Endothelial cell of umbilical vein (primary cell): ENCODE measurements around the gene SERPINB4. TPM values are rescaled to one million over a fixed set of nuclear protein-coding genes. Genes with fewer than 3 reads are reported as not detected.

Experiments used
- BruUV-seq: library from RNA; stranded (reverse); fragments of 400-500 nt; replicated peaks from 2 replicates; lab custom pipeline; 2021; lab: Mats Ljungman, UMichigan
- CTCF ChIA-PET: fragments of 300-600, 350-600 bp; sonication (Branson Sonifier 250); formaldehyde crosslinking; loops from one replicate; lab custom pipeline; 2021; ENCODE audit warnings: antibody characterized with exemption, inconsistent platforms; lab: Charles Lee
- POLR2A ChIA-PET: fragments of 300-600, 350-600 bp; sonication (Branson Sonifier 250); formaldehyde crosslinking; loops from one replicate; lab custom pipeline; 2021; ENCODE audit warnings: antibody characterized with exemption, inconsistent platforms; lab: Charles Lee
- DNase-seq: peaks from one replicate; pipeline ENCODE4 v3.0.0-alpha.2; 2011; ENCODE audit warnings: low read depth, low spot score
- FAIRE-seq: peaks from 2 replicates; lab custom pipeline; 2011; peaks lifted over from hg19 to GRCh38; lab: Jason Lieb, UNC
- H2AFZ ChIP-seq: 2 replicates; pipeline ENCODE4 v1.6.0; 2012; ENCODE audit warnings: low read depth, low read length, control low read depth, inconsistent platforms
- H3K27ac ChIP-seq: 2 replicates; pipeline ENCODE4 v1.5.1; 2011; ENCODE audit warnings: low read depth, mild to moderate bottlenecking, control low read depth, low read length, moderate library complexity; ENCODE audit not compliant: insufficient read depth
- H3K27me3 ChIP-seq, 2 experiments: 2 replicates each; pipeline versions ENCODE4 v1.6.0 to v1.6.1; 2011; ENCODE audit warnings: low read length in 2 of 2, mixed read lengths in 1 of 2; ENCODE audit not compliant: control insufficient read depth in 2 of 2, insufficient read depth in 2 of 2
- H3K36me3 ChIP-seq, 2 experiments: 2 replicates in 1 of 2; 3 replicates in 1 of 2; pipeline ENCODE4 v1.5.1; 2011; ENCODE audit warnings: low read length in 2 of 2, mild to moderate bottlenecking in 1 of 2, moderate library complexity in 1 of 2; ENCODE audit not compliant: control insufficient read depth in 2 of 2, insufficient read depth in 2 of 2; ENCODE audit errors: extremely low read depth in 1 of 2
- H3K4me1 ChIP-seq: 3 replicates; pipeline ENCODE4 v1.5.1; 2011; ENCODE audit warnings: mild to moderate bottlenecking, low read length; ENCODE audit not compliant: control insufficient read depth, insufficient read depth; ENCODE audit errors: extremely low read depth
- H3K4me2 ChIP-seq: 2 replicates; pipeline ENCODE4 v1.6.1; 2011; ENCODE audit warnings: low read length, control low read depth, mixed read lengths; ENCODE audit not compliant: insufficient read depth
- H3K4me3 ChIP-seq, 3 experiments: fragments of 200-600 bp in 1 of 3; sonication (generic), shearing (Covaris generic) in 1 of 3; replicated peaks in 1 of 3; 2 replicates each; pipeline ENCODE4 v1.5.1; 2011 to 2016; ENCODE audit warnings: control low read depth in 3 of 3, low read length in 3 of 3, mild to moderate bottlenecking in 2 of 3, inconsistent platforms in 1 of 3, low read depth in 1 of 3, moderate library complexity in 1 of 3; ENCODE audit not compliant: insufficient read depth in 1 of 3
- H3K79me2 ChIP-seq: 2 replicates; pipeline ENCODE4 v1.6.0; 2012; ENCODE audit warnings: low read length, inconsistent platforms; ENCODE audit not compliant: control insufficient read depth, insufficient read depth
- H3K9ac ChIP-seq: replicated peaks from 2 replicates; pipeline ENCODE3; 2011; ENCODE audit warnings: low read length, control low read depth; ENCODE audit not compliant: insufficient read depth; ENCODE audit errors: extremely low read depth
- H3K9me1 ChIP-seq: replicated peaks from 3 replicates; pipeline ENCODE4 v1.6.0; 2011; ENCODE audit warnings: mild to moderate bottlenecking, low read length; ENCODE audit not compliant: control insufficient read depth, insufficient read depth; ENCODE audit errors: extremely low read depth
- H3K9me3 ChIP-seq: replicated peaks from 2 replicates; pipeline ENCODE4 v1.5.1; 2012; ENCODE audit warnings: low read length, inconsistent platforms; ENCODE audit not compliant: control insufficient read depth, insufficient read depth
- H4K20me1 ChIP-seq: replicated peaks from 2 replicates; pipeline ENCODE3; 2011; ENCODE audit warnings: mild to moderate bottlenecking, low read length; ENCODE audit not compliant: control insufficient read depth, insufficient read depth; ENCODE audit errors: extremely low read depth
- CTCF ChIP-seq, 2 donors: IDR thresholded peaks; 1 replicate in 1 of 2; 2 replicates in 1 of 2; pipeline ENCODE4 v1.5.1; 2011; ENCODE audit warnings: low read length in 2 of 2, mild to moderate bottlenecking in 2 of 2, moderate library complexity in 2 of 2, control low read depth in 1 of 2, inconsistent platforms in 1 of 2, low read depth in 1 of 2; ENCODE audit not compliant: insufficient read depth in 1 of 2; ENCODE audit errors: extremely low read depth in 1 of 2
- EZH2 ChIP-seq: IDR thresholded peaks from 2 replicates; pipeline ENCODE4 v1.6.1; 2012; ENCODE audit warnings: borderline replicate concordance, low read depth, mild to moderate bottlenecking, moderate library complexity, low read length, inconsistent platforms; ENCODE audit not compliant: severe bottlenecking
- FOS ChIP-seq: IDR thresholded peaks from 2 replicates; pipeline ENCODE4 v1.6.1; 2011; ENCODE audit warnings: mild to moderate bottlenecking, low read length, moderate library complexity, borderline replicate concordance; ENCODE audit not compliant: insufficient read depth
- GATA2 ChIP-seq: IDR thresholded peaks from 2 replicates; pipeline ENCODE4 v1.7.0; 2011; ENCODE audit warnings: low read depth, mild to moderate bottlenecking, moderate library complexity, mixed read lengths, low read length; ENCODE audit not compliant: insufficient read length, insufficient read depth
- POLR2A ChIP-seq: IDR thresholded peaks from 2 replicates; pipeline ENCODE4 v1.6.1; 2012; ENCODE audit warnings: low read depth, mild to moderate bottlenecking, control low read depth, low read length
- POLR2AphosphoS5 ChIP-seq: IDR thresholded peaks from 2 replicates; pipeline ENCODE4 v1.6.1; 2012; ENCODE audit warnings: low read depth, mild to moderate bottlenecking, control low read depth, low read length, moderate library complexity; ENCODE audit not compliant: insufficient read depth
- dilution Hi-C: fragments of 300-500 bp; cut with MboI; formaldehyde crosslinking; loops from one replicate; pipeline ENCODE4 v1.15.0; 2019; ENCODE audit warnings: low sequenced_read_pairs; ENCODE audit not compliant: extremely low pct_ligation_motif_present
- intact Hi-C: fragments of 100-400 bp; cut with micrococcal nuclease; formaldehyde crosslinking; loops from one replicate; pipeline ENCODE4 v1.10.0; 2022
- polyA plus RNA-seq, 4 experiments: library from polyadenylated mRNA; depleted of rRNA in 3 of 4; stranded (reverse) in 3 of 4; unstranded in 1 of 4; fragments of >200 nt; gene quantifications; 2 replicates each; pipeline versions ENCODE4 v1.2.1 to v1.2.3, GENCODE V29; 2011 to 2012; ENCODE audit warnings: missing spikeins in 1 of 4
- total RNA-seq: library from RNA; stranded (reverse); gene quantifications from 2 replicates; pipeline ENCODE4 v1.2.3, GENCODE V29; 2021

SERPINB4 gene
- total and polyA plus RNA-seq, 2 donors (not counting 3 experiments of a cell fraction or from before 2014, with no cell fraction given): not detected

- no peak overlapping the region for H3K27ac ChIP-seq
- H3K36me3 ChIP-seq: no peaks in the 10 kb centered on the region
- DNase-seq: no peak
- ChIA-PET POLR2A (no interaction called here), CTCF (no interaction called here)
- intact Hi-C loops: no loop called here
- no peak overlapping the region for H2AFZ ChIP-seq
- BruUV-seq: no TSS peak
- no peaks in the 10 kb centered on the region for H3K79me2 ChIP-seq
- no peak overlapping the region for H3K9ac ChIP-seq
- TF ChIP-seq CTCF (IDR thresholded peaks at IDR 0.05; ENCODE audit: extremely low read depth in 1 of 2, insufficient read depth in 1 of 2, low read depth in 1 of 2, low read length in 2 of 2): no peak
- no peak for TF ChIP-seq FOS
- no peak for TF ChIP-seq POLR2AphosphoS5
- no peak for TF ChIP-seq GATA2
- TF ChIP-seq POLR2A: no peak
- TF ChIP-seq EZH2: no peak
- no peaks in the 10 kb centered on the region for H4K20me1 ChIP-seq
- no peaks in the 10 kb centered on the region for H3K4me1 ChIP-seq
- H3K9me1 ChIP-seq: no peaks in the 10 kb centered on the region
- no peaks in the 10 kb centered on the region for H3K9me3 ChIP-seq
- no peak overlapping the region for H3K4me2 ChIP-seq
- FAIRE-seq: no peak
- dilution Hi-C loops: no loop called here
- no peak overlapping the region for H3K4me3 ChIP-seq
- H3K27me3 ChIP-seq: no peaks in the 10 kb centered on the region
Measured at GRCh38 chr18:63681449-63682340, 37.6 kb upstream of the SERPINB4 start.
